Right renal cortex interstitium (tissue), 3 donors: ENCODE results near the gene ANKRD37. TPM values are rescaled to one million over a fixed set of nuclear protein-coding genes. Genes with fewer than 3 reads are reported as not detected.

Experiments
- DNase-seq, 3 donors: peaks; one replicate each; pipeline ENCODE4 v3.0.0-alpha.2; 2013; ENCODE audit warnings: low read depth in 3 of 3, low spot score in 2 of 3
- polyA plus RNA-seq, 3 donors: library from polyadenylated mRNA; unstranded; fragments of 120-200 nt; gene quantifications; one replicate each; pipeline ENCODE4 v1.2.1, GENCODE V29; 2013; ENCODE audit not compliant: insufficient read length in 3 of 3

ANKRD37 gene
- polyA plus RNA-seq, 3 donors = 9.6 to 11.7 (median 10.9) TPM

DNA sequence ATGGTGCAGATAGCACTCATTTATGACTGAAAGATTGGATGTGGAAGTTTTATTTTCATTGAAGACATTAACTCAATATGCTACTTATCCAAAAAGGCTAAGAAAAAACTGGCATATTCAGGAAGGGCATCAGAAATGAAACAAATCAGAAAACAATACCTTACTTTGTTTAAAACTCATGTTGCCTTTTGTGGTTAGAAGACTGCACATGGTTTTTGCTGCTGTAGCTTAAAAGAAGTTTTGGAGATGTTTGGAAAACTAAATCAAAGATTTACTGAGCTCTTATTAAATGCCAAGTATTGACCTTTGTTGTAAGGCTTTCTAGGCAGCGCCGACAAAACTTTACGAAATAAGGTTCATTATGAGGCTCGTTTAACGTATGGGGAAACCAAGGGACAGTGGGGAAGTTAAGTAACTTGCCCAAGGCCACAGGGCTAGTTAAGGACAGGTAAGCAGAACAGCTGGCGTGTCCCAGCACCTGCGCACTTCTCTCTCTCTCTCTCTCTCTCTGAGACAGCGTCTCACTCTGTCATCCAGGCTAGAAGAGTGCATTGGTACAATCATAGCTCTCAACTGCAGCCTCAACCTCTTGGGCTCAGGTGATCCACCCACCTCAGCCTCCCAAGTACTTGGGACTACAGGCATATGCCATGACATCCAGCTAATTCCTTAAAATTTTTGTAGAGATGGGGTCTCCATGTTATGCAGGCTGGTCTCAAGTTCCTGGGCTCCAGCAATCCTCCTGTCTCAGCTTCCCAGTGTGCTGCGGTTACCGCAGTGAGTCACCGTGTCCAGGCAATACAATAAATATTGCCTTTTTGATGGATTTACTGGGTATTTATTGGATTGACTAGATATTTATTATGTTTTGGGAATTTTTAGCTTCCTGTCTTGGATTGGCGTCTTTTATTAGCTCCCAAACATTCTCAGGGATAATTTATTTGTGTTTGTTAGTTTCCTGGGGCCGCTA is 17.0 kb upstream of the ANKRD37 start:
- DNase-seq = no peak

- DNase-seq = no peak
Observed at GRCh38 chr4:185380320-185380719, 16.3 kb upstream of the ANKRD37 start.

- DNase-seq = no peak
Observed at GRCh38 chr4:185381288-185382196, 15.1 kb upstream of the ANKRD37 start.

- no peak for DNase-seq
Observed at GRCh38 chr4:185382754-185383153, 13.9 kb upstream of the ANKRD37 start.

- no peak for DNase-seq
Observed at GRCh38 chr4:185383451-185383850, 13.2 kb upstream of the ANKRD37 start.

- no peak for DNase-seq
Observed at GRCh38 chr4:185384061-185384460, 12.6 kb upstream of the ANKRD37 start.

DNA sequence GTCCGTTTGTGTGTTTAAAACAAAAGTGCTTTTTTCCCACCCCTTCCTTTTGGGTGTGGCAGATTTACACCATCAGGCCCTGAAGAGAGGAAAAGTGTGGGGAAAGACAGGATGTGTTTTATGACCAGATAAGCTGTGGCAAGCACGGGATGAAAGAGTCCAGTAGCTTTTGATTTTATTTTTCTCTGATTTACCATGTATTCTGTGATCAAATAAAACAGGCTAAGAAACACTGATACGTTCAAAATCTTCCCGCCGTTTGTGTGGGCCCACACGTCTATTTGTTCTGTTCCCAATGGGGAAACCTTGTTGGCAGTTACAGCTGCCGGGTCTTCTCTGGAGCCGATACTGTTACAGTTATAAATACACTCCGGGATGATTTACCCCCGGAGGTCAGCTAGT is 11.7 kb upstream of the ANKRD37 start:
- no peak for DNase-seq

GRCh38 chr4:185387957-185388356 is 8.7 kb upstream of the ANKRD37 start:
- DNase-seq = no peak

DNA sequence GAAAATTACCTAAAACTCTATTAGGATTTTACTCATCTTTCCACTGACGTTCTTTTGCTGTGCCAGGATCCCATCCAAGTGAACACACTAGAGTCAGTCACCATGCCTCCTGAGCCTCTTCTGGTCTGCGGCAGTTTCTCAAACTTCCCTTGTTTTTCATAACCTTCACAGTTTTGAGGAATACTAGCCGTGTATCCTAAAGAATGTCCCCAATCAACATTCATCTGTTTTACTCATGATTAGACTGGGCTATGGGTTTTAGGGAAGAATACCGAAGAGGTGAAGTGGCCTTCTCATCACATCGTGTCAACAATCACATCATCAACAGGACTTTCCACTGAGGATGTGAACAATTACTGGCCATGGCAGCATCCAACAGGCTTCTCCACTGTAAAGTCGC is 5.7 kb upstream of the ANKRD37 start:
- DNase-seq = no peak

DNA sequence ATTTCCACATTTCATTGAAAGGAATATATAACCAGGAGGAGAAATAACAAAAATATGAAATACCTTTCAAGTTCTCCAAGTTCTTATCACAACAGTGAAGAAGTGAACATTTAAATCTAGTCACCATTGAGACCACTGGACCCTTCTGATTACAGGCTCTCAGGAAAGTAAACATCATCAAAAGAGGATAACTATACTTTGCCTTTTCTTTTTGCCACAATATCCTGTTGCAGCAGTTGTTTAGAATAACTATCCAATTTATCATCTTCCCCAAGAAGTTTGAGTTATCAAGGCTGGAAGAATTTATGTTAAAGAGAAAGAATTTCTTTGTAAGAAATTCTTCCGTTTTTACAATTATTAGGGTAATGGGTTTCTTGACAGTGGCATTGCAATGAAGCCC is 4.5 kb upstream of the ANKRD37 start:
- DNase-seq = no peak

DNA sequence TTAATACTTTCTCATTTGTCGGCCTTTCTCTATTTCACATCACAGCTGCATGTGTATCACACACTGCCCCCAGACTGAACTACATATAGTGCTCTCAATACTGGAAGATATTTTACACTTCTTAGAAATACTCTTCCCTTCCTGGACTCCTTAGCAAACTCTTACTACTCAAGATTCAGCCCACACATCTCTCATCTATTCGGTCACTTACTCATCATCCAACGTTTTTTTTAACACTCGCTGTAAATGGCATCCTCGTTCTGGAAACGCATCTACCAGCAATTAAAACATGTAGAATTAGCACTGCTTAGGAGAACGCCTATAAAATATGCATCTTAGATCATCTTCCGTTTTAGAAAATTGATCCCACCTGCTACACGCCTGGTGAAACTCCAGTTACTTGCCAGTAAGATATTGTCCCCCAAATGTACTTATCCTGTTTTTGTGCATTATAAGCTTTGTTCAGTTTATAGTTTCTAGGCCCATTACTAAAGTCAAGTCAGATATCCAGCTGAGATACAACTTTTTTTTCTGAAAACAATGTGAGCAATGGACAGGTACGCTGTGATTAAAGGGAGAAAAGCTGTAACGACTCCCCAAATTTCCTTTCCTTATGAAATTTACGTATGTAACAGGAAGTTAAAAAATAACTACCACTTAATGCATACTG is 1.9 kb upstream of the ANKRD37 start:
- no peak for DNase-seq

GRCh38 chr4:185395238-185395955 is 1.2 kb upstream of the ANKRD37 start, which contains the start of gene LRP2BP:
TSS of gene LRP2BP (minus strand) at chr4:185395924. CDS start at chr4:185378186, 17,738 bp downstream.
- peak in 1 of 3 donors; percentile 80 for DNase-seq

- DNase-seq = peak; percentile 79 to 91 (median 90)
Observed at GRCh38 chr4:185395956-185396723, 501 bp upstream of the ANKRD37 start.

DNA sequence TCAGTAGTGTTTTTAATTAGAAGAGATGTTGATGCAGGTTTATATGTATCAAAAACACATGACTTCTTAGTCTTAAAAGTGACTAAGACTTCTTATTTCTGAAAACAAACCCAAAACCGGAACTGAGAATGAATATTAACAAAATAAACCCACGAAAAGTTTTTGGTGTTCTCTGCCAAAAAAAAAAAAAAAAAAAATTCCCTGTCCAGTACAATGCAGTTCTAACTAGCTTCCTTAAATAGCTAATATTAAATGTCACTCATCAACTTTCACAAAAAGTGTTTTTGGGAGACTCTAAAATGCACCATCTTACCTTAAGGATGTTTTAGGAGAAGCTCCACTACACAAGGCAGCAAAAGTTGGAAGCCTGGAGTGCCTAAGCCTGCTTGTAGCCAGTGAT is 2.0 kb downstream of the ANKRD37 start:
- no peak for DNase-seq

- DNase-seq = no peak
Observed at GRCh38 chr4:185399466-185399865, 2.8 kb downstream of the ANKRD37 start.

GRCh38 chr4:185404031-185404430 is 7.4 kb downstream of the ANKRD37 start:
- DNase-seq = no peak

- DNase-seq = no peak
Observed at GRCh38 chr4:185405296-185405999, 8.8 kb downstream of the ANKRD37 start.

GRCh38 chr4:185408432-185408831 is 11.8 kb downstream of the ANKRD37 start:
- no peak for DNase-seq

- no peak for DNase-seq
Observed at GRCh38 chr4:185411849-185412248, 15.2 kb downstream of the ANKRD37 start.
